SK-N-SH (cell line): Measurements from ENCODE around the gene SEMA4D. TPM values are rescaled to one million over a fixed set of nuclear protein-coding genes. Genes with fewer than 3 reads are reported as not detected.
A peak's percentile ranks its signal among the peaks of the same experiment; 100 is the strongest.

Experiments used
- CTCF ChIA-PET: fragments of 300-600, 350-600 bp; formaldehyde crosslinking; extraction: SDS; loops from one replicate; lab custom pipeline; 2021; lab: Yijun Ruan, JAX
- POLR2A ChIA-PET: fragments of 350-600 bp; sonication (Branson Sonifier 250); formaldehyde crosslinking; extraction: SDS; loops from one replicate; lab custom pipeline; 2020; ENCODE audit warnings: antibody characterized with exemption, inconsistent platforms; lab: Yijun Ruan, JAX
- DNase-seq: peaks from one replicate; pipeline ENCODE4 v3.0.0; 2012
- H2AFZ ChIP-seq: fragments of 200-600 bp; sonication (generic); 2 replicates; pipeline ENCODE4 v1.8.1; 2016; ENCODE audit warnings: antibody characterized with exemption, mild to moderate bottlenecking, low read depth
- H3F3A ChIP-seq: fragments of 200-600 bp; sonication (generic); replicated peaks from 2 replicates; pipeline ENCODE3; 2016; ENCODE audit warnings: antibody characterized with exemption, mild to moderate bottlenecking; ENCODE audit not compliant: insufficient read depth
- H3K27ac ChIP-seq, 2 experiments: fragments of 200-500 bp in 1 of 2; fragments of 200-600 bp in 1 of 2; sonication (Bioruptor generic) in 1 of 2; sonication (generic), shearing (Covaris generic) in 1 of 2; 2 replicates each; pipeline versions ENCODE4 v1.5.1 to v1.6.1; 2014 to 2016; ENCODE audit warnings: low read depth in 2 of 2, inconsistent platforms in 1 of 2, low read length in 1 of 2, mild to moderate bottlenecking in 1 of 2, mixed read lengths in 1 of 2
- H3K27me3 ChIP-seq: fragments of 200-600 bp; sonication (generic), shearing (Covaris generic); 2 replicates; pipeline ENCODE4 v1.6.1; 2016; ENCODE audit warnings: mixed run types; ENCODE audit not compliant: insufficient read depth
- H3K36me3 ChIP-seq, 2 experiments: fragments of 200-500 bp in 1 of 2; fragments of 200-600 bp in 1 of 2; sonication (Bioruptor generic) in 1 of 2; sonication (generic) in 1 of 2; replicated peaks in 1 of 2; 2 replicates each; pipeline versions ENCODE3 to v1.5.1; 2014 to 2016; ENCODE audit warnings: low read length in 1 of 2, mild to moderate bottlenecking in 1 of 2; ENCODE audit not compliant: insufficient read depth in 2 of 2, control insufficient read depth in 1 of 2
- H3K4me1 ChIP-seq, 2 experiments: fragments of 200-500 bp in 1 of 2; fragments of 200-600 bp in 1 of 2; sonication (Bioruptor generic) in 1 of 2; sonication (generic), shearing (Covaris generic) in 1 of 2; 2 replicates each; pipeline versions ENCODE4 v1.5.1 to v1.6.1; 2014 to 2016; ENCODE audit warnings: low read depth in 1 of 2, low read length in 1 of 2, mixed run types in 1 of 2; ENCODE audit not compliant: insufficient read depth in 2 of 2, control insufficient read depth in 1 of 2
- H3K4me2 ChIP-seq: fragments of 200-600 bp; sonication (generic), shearing (Covaris generic); 2 replicates; pipeline ENCODE4 v1.6.1; 2017; ENCODE audit warnings: mixed run types
- H3K4me3 ChIP-seq, 2 experiments: fragments of 200-500 bp in 1 of 2; fragments of 200-600 bp in 1 of 2; sonication (Bioruptor generic) in 1 of 2; sonication (generic), shearing (Covaris generic) in 1 of 2; 2 replicates each; pipeline versions ENCODE4 v1.5.1 to v1.8.1; 2014 to 2016; ENCODE audit warnings: low read depth in 2 of 2, inconsistent platforms in 1 of 2, low read length in 1 of 2, mild to moderate bottlenecking in 1 of 2, mixed read lengths in 1 of 2, moderate library complexity in 1 of 2
- H3K79me2 ChIP-seq: fragments of 200-600 bp; sonication (generic); 2 replicates; pipeline ENCODE4 v1.8.1; 2017; ENCODE audit warnings: mild to moderate bottlenecking; ENCODE audit not compliant: insufficient read depth
- H3K9ac ChIP-seq: fragments of 200-600 bp; sonication (generic); 2 replicates; pipeline ENCODE4 v1.6.1; 2017; ENCODE audit warnings: mixed run types
- H3K9me2 ChIP-seq: fragments of 200-600 bp; sonication (generic); 2 replicates; pipeline ENCODE4 v1.6.1; 2017; ENCODE audit warnings: mixed run types
- H3K9me3 ChIP-seq: fragments of 200-600 bp; sonication (generic); 2 replicates; pipeline ENCODE4 v1.6.1; 2017; ENCODE audit warnings: mixed run types, mild to moderate bottlenecking, moderate library complexity
- H4K20me1 ChIP-seq: fragments of 200-600 bp; sonication (generic); 2 replicates; pipeline ENCODE4 v1.6.1; 2017; ENCODE audit warnings: mild to moderate bottlenecking, mixed run types; ENCODE audit not compliant: insufficient read depth
- CTCF ChIP-seq: fragments of 200-600 bp; sonication (generic); IDR thresholded peaks from 2 replicates; pipeline ENCODE4 v1.6.1; 2017; ENCODE audit warnings: antibody characterized with exemption, mild to moderate bottlenecking, moderate library complexity
- EP300 ChIP-seq, 2 experiments: IDR thresholded peaks; 2 replicates each; pipeline versions ENCODE4 v1.4.0 to v1.6.1; 2012; ENCODE audit warnings: borderline replicate concordance in 1 of 2, low read depth in 1 of 2, low read length in 1 of 2
- EZH2phosphoT487 ChIP-seq: fragments of 200-600 bp; sonication (generic); IDR thresholded peaks from 2 replicates; pipeline ENCODE4 v1.6.1; 2017; ENCODE audit warnings: low read depth, mixed run types, mild to moderate bottlenecking, antibody characterized with exemption, moderate library complexity, borderline replicate concordance
- FOXJ3 ChIP-seq: sonication (generic); formaldehyde crosslinking; IDR thresholded peaks from 2 replicates; pipeline ENCODE4 v1.5.1; 2020; ENCODE audit warnings: mild to moderate bottlenecking, missing genetic modification reagents
- FOXM1 ChIP-seq: IDR thresholded peaks from 2 replicates; pipeline ENCODE4 v1.4.0; 2012; ENCODE audit warnings: low read depth, mild to moderate bottlenecking
- GABPA ChIP-seq: IDR thresholded peaks from 2 replicates; pipeline ENCODE4 v1.4.0; 2012; ENCODE audit warnings: low read depth, mild to moderate bottlenecking
- MXI1 ChIP-seq: IDR thresholded peaks from 2 replicates; pipeline ENCODE4 v1.6.1; 2012; ENCODE audit warnings: mild to moderate bottlenecking, low read depth, low read length, improper control_type of control experiment
- NFIC ChIP-seq: IDR thresholded peaks from 2 replicates; pipeline ENCODE4 v1.4.0; 2012; ENCODE audit warnings: borderline replicate concordance
- POLR2AphosphoS5 ChIP-seq: IDR thresholded peaks from 2 replicates; pipeline ENCODE4 v1.6.1; 2012; ENCODE audit warnings: low read depth, low read length
- RFX5 ChIP-seq: IDR thresholded peaks from 2 replicates; pipeline ENCODE4 v1.6.1; 2012; ENCODE audit warnings: mild to moderate bottlenecking, improper control_type of control experiment, low read length
- SIN3A ChIP-seq: IDR thresholded peaks from 2 replicates; pipeline ENCODE4 v1.6.1; 2012; ENCODE audit warnings: low read depth, mild to moderate bottlenecking, low read length, moderate library complexity, borderline replicate concordance
- TEAD4 ChIP-seq: IDR thresholded peaks from 2 replicates; pipeline ENCODE4 v1.4.0; 2012; ENCODE audit warnings: mild to moderate bottlenecking, borderline replicate concordance; ENCODE audit not compliant: insufficient read depth
- USF1 ChIP-seq: IDR thresholded peaks from 2 replicates; pipeline ENCODE4 v1.4.0; 2012; ENCODE audit warnings: low read depth, borderline replicate concordance
- WGBS: methylation state at CpG from one replicate; pipeline ENCODE4 v1.1.6; 2017; ENCODE audit warnings: low lambda C conversion rate; 5-methylcytosine and 5-hydroxymethylcytosine counted together
- polyA plus RNA-seq, 3 experiments: library from polyadenylated mRNA; depleted of rRNA; stranded (reverse); fragments of >200 nt; gene quantifications; 2 replicates each; pipeline ENCODE4 v1.2.3, GENCODE V29; 2012
- TF ChIP-seq, protein P1 (sequence below): IDR thresholded peaks from 2 replicates; pipeline ENCODE4 v1.4.0; 2012; ENCODE audit warnings: low read depth

Gene SEMA4D
- polyA plus RNA-seq, 1 of the 3 experiments (the other 2 are of a cell fraction), result 4.8 TPM

DNA sequence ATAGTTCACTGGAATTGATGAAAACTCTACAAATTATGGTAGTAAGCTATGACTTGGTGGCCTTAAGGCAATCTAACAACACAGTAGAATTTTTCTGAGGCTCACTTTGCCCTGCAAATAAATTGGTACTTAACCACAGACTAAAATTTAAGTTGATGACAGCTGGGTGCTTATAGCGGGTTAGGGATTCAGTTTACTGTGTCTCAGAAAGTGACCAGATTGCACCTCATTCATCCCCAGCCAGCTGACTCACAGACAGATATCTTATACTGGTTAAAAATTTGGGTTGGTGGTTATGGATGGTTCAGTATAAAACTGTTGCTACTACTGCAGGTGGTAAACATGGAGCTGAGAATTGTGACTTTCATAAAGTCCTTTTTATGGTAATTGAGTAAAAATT lies 184.1 kb downstream of the SEMA4D start (continued):
- TF ChIP-seq CTCF, result no peak

DNA sequence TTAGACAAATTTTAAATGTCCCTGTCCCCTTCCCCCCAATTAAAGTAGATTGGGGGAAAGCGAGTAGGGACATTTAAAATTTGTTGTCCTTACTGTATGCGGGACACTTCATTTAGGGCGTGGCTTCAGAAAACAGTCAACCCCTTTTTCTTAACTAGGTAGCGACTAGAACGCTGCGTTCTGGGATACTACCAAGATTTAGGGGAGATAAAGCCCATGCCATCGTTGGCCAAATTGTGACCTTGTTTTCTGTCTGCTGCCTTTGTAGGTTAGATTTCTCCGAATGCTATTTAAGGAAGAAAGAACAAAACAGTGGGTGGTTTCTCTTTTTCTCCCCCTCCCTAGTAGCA lies 185.7 kb downstream of the SEMA4D start:
- no peaks in the 10 kb centered on the region for H3K9me2 ChIP-seq
- TF ChIP-seq SIN3A, result no peak
- peak; percentile 51; the same call in 1 of the 2 replicates for TF ChIP-seq MXI1
- TF ChIP-seq POLR2AphosphoS5, result peak; percentile 32; the same call in 1 of the 2 replicates
- TF ChIP-seq, protein P1, sequence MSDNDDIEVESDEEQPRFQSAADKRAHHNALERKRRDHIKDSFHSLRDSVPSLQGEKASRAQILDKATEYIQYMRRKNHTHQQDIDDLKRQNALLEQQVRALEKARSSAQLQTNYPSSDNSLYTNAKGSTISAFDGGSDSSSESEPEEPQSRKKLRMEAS, result no peak
- H3K27me3 ChIP-seq, result no peaks in the 10 kb centered on the region
- peak overlapping the region; percentile 88 for H3K9ac ChIP-seq
- CTCF ChIA-PET, result interaction anchor here (1.0 to 1.8 kb wide), 2 partner anchors 237 to 787 kb away, joined by 4 to 7 read pairs; no protein-coding TSS in a partner anchor
- H4K20me1 ChIP-seq, result peaks cover 27% of the 10 kb centered on the region; the same call in 1 of the 2 replicates
- H3K79me2 ChIP-seq, result peaks cover 72% of the 10 kb centered on the region
- H3K4me1 ChIP-seq, result peaks cover 18 to 19% of the 10 kb centered on the region in 2 experiments; a peak in 3 of 4 replicates
- POLR2A ChIA-PET, result interaction anchor here (0.8 to 1.2 kb wide), 2 partner anchors 132 to 137 kb away, joined by 3 read pairs; no protein-coding TSS in a partner anchor
- H3K36me3 ChIP-seq, result peaks cover 22 to 31% of the 10 kb centered on the region in 2 experiments
- H3K4me3 ChIP-seq, result peak overlapping the region; percentile 92 to 95
- 0% methylated on average over 8 of the region's 8 CpGs for WGBS
- H2AFZ ChIP-seq, result peak overlapping the region; percentile 9; the same call in 1 of the 2 replicates
- H3K4me2 ChIP-seq, result peak overlapping the region; percentile 89
- H3F3A ChIP-seq, result peaks cover 30% of the 10 kb centered on the region
- no peaks in the 10 kb centered on the region for H3K9me3 ChIP-seq
- peak; percentile 21 for DNase-seq
- H3K27ac ChIP-seq, result peak overlapping the region; percentile 83 to 96

- Histone ChIP-seq H3K4me1 (peaks cover 16 to 19% of the 10 kb centered on the region in 2 experiments; a peak in 3 of 4 replicates), H3K9me2 (no peaks in the 10 kb centered on the region), H3K9me3 (no peaks in the 10 kb centered on the region), H3K27ac (peak overlapping the region; percentile 83 to 96), H3K9ac (peak overlapping the region; percentile 88), H4K20me1 (peaks cover 27% of the 10 kb centered on the region; the same call in 1 of the 2 replicates), H3K4me3 (peak overlapping the region; percentile 92 to 95), H3K36me3 (peaks cover 17 to 25% of the 10 kb centered on the region in 2 experiments), H3K4me2 (peak overlapping the region; percentile 89), H3K27me3 (no peaks in the 10 kb centered on the region), H3F3A (peaks cover 23% of the 10 kb centered on the region), H2AFZ (peak overlapping the region; percentile 9; the same call in 1 of the 2 replicates), H3K79me2 (peaks cover 66% of the 10 kb centered on the region)
- ChIA-PET POLR2A (interaction anchor here (0.8 to 1.2 kb wide), 2 partner anchors 132 to 137 kb away, joined by 3 read pairs; no protein-coding TSS in a partner anchor), CTCF (interaction anchor here (1.8 kb wide), 1 partner anchor 237 kb away, joined by 7 read pairs; no protein-coding TSS in a partner anchor)
- no peak for TF ChIP-seq EZH2phosphoT487
- no peak for TF ChIP-seq TEAD4
- TF ChIP-seq USF1, result no peak
- TF ChIP-seq EP300 (IDR thresholded peaks at IDR 0.05; ENCODE audit: borderline replicate concordance in 1 of 2, low read depth in 1 of 2, low read length in 1 of 2), result no peak
- TF ChIP-seq FOXJ3 (CRISPR knock-in tag), result no peak
- TF ChIP-seq GABPA, result no peak
- no peak for TF ChIP-seq RFX5
- TF ChIP-seq FOXM1, result no peak
- no peak for TF ChIP-seq SIN3A
- TF ChIP-seq NFIC, result no peak
- under 1% methylated on average over 23 of the region's 54 CpGs for WGBS
- DNase-seq, result peak; percentile 72
These were observed 186.3 kb downstream of the SEMA4D start for GRCh38 chr9:89311346-89312221.
